Esophagus muscularis mucosa (tissue), 3 donors: ENCODE measurements around the gene CARHSP1.

Source experiments
- CTCF ChIP-seq, 3 experiments: fragments of 200-600 bp in 2 of 3; fragments of 450-650 bp in 1 of 3; sonication (generic) in 2 of 3; IDR thresholded peaks; one replicate each; pipeline ENCODE4 v1.5.1; 2017 to 2019; ENCODE audit warnings: antibody characterized with exemption in 3 of 3, mild to moderate bottlenecking in 2 of 3, moderate library complexity in 1 of 3
- POLR2A ChIP-seq: fragments of 450-650 bp; IDR thresholded peaks from one replicate; pipeline ENCODE4 v1.6.1; 2017; ENCODE audit warnings: antibody characterized with exemption, moderate library complexity, mild to moderate bottlenecking, low read depth

- TF ChIP-seq POLR2A: no peak
- no peak for TF ChIP-seq CTCF (IDR thresholded peaks at IDR 0.05)
Measured at GRCh38 chr16:8892101-8892575, 23.3 kb upstream of the CARHSP1 start.
